Fibroblast of gingiva (primary cell): ENCODE results near the gene TNS3.
"Not testable (repeated sequence)": the region's sequence is repeated elsewhere in the genome, so short reads cannot be mapped to it uniquely, and the experiment has no call there.

Experiments used
- DNase-seq: peaks from one replicate; pipeline ENCODE4 v3.0.0-alpha.2; 2011; ENCODE audit warnings: low read depth

TNS3 gene

GRCh38 chr7:47602272-47603004, 20.5 kb upstream of the TNS3 start:
- DNase-seq = no peak

- no peak for DNase-seq
Measured at GRCh38 chr7:47601881-47602249, 20.0 kb upstream of the TNS3 start.

DNA sequence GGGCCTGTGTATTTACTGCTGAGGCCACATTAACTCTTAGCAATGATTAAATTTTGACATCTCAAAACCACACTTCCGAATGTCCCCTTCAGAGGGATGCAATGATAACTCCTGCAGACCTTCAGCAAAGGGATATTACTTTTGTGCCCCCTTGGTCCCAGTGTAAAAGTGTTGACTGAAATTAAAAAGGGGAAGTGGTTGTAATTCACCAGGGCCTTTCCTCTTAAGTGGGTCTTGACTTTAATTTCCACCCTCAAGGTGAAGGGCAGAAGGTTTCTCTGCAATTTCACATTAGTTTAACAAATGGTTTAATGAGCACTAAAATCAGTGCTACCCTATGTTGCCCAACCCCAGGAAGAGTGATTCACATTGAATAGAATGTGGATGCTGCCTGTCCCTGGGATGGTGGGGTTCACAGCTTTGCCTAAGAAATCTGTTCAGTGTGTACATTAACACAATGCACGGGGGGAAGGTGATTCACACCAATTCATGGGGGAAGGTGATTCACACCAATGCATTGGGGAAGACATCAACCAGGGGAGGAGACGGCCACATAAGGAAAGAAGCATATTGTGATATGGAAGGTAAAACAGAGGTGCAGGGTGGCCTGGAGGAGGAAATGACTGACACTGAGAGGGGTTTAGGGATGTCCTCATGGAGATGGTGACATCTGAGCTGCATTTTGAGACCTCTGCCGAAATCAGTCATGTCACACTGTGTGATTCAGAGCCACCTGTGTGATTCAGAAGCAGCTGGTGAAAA, 19.4 kb upstream of the TNS3 start:
- peak; percentile 62 for DNase-seq

- DNase-seq = peak; percentile 61
Measured at GRCh38 chr7:47600199-47601118, 18.5 kb upstream of the TNS3 start.

DNA sequence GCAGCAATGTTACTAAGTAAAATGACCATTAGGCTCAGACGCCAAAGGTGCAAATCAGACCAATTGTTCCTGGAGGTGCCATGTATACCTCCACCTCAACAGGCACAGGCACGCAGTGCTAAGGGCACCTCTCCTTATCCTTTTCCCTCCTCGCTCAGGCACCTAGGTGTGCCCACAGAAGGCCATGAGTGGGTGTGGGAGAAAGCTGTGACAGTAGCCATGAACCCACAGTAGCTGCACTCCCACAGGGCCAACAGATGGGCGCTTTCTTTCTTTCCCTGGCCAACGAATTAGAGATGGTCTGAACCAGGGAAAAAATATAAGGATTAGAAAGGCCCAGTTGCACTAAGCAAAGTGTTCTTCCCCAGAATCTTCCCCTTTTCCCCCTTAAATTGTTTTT, 15.5 kb upstream of the TNS3 start:
- DNase-seq = no peak

- no peak for DNase-seq
Measured at GRCh38 chr7:47596502-47597202, 14.7 kb upstream of the TNS3 start.

GRCh38 chr7:47594406-47594805, 12.5 kb upstream of the TNS3 start:
- no peak for DNase-seq

DNA sequence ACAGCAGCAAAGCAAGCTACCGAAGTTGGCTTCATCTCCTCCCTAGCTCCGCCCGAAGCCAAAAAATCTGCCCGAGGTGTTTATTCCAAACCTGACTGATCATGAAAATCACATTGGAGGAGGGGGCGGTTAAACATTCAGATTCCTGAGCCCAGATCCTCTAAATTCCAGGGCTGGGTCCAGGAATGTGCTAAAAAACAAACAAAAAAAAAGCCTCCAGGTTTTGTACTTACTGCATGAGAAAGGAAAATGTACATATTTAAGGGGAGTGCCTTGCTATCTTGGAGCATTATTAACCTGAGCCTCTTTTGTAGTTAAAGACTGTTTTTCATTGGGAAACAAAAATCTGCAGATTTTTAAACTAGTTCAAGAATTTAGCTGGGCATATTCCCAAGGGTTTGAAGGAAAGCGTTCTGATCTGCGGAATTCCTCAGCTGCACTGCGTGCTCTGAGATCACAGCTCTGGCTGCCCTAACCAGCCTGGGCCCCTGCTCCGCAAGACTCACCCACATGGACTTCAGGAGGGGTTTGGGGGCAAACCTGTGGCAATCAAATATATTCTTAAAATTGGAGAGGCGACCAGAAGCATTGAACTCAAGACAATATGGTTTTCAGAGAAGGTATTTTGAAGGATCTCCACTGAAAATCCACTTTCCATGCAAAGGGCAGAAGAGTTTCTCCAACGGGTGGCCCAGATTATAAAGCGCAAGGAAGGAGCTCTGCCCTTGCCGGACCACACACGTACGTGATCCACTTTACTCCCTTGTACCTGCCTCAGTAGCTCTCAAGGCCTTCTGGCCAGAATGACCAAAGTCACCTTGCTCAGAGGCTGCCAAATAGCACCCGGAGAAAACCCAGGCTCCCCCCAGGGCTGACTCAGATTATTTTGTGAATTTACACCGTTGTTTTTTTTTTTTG, 10.0 kb upstream of the TNS3 start:
- peak; percentile 74 for DNase-seq

DNA sequence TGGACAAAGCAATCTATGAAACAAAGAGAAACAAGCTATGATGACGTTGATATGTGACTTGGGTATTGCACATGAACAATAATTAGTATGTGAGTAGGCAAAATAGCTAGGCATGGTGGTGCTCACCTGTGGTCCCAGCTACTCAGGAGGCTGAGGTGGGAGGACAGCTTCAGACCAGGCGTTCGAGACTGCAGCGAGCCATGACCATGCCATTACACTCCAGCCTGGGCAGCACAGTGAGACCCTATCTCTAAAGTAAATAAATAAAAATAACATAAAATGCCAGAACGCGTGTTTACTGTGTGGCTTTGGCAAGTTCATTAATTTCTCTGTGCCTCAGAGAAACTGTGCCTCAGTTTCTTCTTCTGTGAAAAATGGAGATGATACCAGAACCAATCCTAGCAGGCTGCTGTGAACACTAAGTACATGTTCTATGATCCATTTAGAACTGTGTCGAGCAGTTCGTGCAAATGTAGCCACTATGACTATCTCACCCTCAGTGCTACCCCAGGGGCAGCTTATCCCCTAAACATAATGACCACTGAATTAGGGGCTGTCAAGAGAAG, 9.3 kb upstream of the TNS3 start:
- DNase-seq = no peak

DNA sequence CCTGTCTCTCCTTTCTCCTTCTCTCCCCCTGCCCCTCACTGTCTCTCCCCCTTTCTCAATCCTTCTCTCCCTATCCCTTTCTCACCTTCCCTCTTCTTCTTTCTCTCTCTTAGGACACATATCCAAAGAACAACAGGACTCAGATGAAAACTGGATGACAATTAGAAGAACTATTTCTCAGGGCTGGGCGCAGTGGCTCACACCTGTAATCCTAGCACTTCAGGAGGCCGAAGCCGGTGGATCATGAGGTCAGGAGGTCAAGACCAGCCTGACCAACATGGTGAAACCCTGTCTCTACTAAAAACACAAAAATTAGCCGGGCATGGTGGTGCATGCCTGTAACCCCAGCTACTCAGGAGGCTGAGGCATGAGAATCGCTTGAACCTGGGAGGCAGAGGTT, 8.3 kb upstream of the TNS3 start:
- DNase-seq = not testable (repeated sequence)

GRCh38 chr7:47588704-47589225, 6.9 kb upstream of the TNS3 start:
- DNase-seq = no peak

- no peak for DNase-seq
Measured at GRCh38 chr7:47587976-47588375, 6.1 kb upstream of the TNS3 start.

GRCh38 chr7:47587351-47587750, 5.4 kb upstream of the TNS3 start:
- peak; percentile 35 for DNase-seq

DNA sequence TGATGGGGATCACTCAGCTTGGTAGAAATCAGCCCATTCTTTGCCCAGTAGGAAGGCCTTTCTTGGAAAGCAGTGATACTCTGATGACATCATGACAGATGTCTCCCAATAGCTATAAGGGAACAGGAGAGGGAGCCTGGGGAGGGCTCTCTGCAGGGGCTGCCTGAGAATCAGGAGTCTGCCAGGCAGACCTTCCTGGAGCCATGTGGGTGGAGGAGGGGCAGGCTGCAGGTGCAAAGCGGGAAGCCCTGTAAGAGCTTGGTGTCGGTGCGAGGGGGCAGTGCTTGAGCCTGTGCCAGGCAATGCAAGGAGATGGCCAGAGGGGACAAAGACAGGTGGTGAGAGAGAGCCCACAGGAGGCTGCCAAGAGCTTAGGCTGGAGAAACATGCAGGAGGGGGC, 5.0 kb upstream of the TNS3 start:
- DNase-seq = no peak

DNA sequence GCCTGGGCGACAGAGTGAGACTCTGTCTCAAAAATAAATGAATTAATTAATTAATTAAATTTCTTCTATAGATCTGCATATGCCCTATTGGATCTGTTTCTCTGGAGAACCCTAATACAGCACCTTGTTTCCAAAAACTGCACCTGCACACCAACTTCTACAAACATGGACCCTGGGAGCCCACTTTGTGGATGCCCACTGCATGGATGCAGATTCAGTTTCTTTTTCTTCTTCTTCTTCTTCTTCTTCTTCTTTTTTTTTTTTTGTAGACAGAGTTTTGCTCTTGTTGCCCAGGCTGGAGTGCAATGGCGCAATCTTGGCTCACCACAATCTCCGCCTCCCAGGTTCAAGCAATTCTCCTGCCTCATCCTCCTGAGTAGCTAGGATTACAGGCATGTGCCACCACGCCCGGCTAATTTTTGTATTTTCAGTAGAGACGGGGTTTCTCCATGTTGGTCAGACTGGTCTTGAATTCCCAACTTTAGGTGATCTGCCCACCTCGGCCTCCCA, 4.3 kb upstream of the TNS3 start:
- not testable (repeated sequence) for DNase-seq

DNA sequence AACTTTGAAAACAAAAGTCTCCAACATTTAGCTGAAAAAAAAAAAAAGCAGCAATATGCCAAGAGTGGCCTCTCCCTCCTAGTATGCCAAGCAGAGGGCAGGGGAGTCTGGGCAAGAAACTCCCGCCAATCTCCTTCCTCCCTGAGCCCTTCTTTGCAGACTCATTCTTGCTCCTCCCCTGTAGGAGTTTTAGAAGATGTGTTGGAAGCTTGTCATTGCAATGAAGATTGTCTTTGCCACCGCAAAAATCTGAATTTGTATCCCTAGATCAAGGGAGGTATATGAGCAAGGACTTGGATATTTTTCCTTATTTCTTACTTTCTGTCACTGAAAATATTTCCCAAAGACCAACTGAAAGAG, 2.6 kb upstream of the TNS3 start:
- DNase-seq = peak; percentile 61

GRCh38 chr7:47583739-47584535, 2.0 kb upstream of the TNS3 start:
- no peak for DNase-seq

GRCh38 chr7:47582764-47583738, 1.1 kb upstream of the TNS3 start:
- no peak for DNase-seq
